ENCODE measurements around the gene BAZ2A.

The BAZ2A gene

GRCh38 chr12:56628671-56629458, 1.3 kb downstream of the BAZ2A start:
- Histone ChIP-seq H2BK15ac (ENCODE audit: low read length) (no peak overlapping the region), H3K4me2 (ENCODE audit: insufficient read depth, low read length, poor library complexity, severe bottlenecking) (peak overlapping the region; percentile 66), H3K4ac (ENCODE audit: low read length) (no peak overlapping the region), H3K79me1 (ENCODE audit: low read depth, low read length) (peaks cover 7% of the 10 kb centered on the region), H3K27me3 (ENCODE audit: control insufficient read depth in 3 of 3, insufficient read depth in 3 of 3, low read depth in 1 of 3, low read length in 3 of 3) (no peaks in the 10 kb centered on the region), H3K4me1 (ENCODE audit: control insufficient read depth in 2 of 2, insufficient read depth in 1 of 2, low read depth in 1 of 2, low read length in 2 of 2) (peaks cover 27 to 29% of the 10 kb centered on the region in 2 donors), H2BK5ac (ENCODE audit: low read length) (peak overlapping the region; percentile 97), H3K36me3 (replicated peaks in 1 of 2; ENCODE audit: control insufficient read depth in 2 of 2, insufficient read depth in 2 of 2, low read length in 2 of 2) (peaks cover 2 to 27% of the 10 kb centered on the region in 2 donors), H3K27ac (replicated peaks; ENCODE audit: low read length) (peak overlapping the region; percentile 64), H2AFZ (ENCODE audit: low read length) (peak overlapping the region; percentile 88), H3K23ac (ENCODE audit: low read depth, low read length, poor library complexity) (no peak overlapping the region), H2AK5ac (ENCODE audit: low read depth, low read length) (peak overlapping the region; percentile 16), H4K8ac (ENCODE audit: low read depth, low read length) (no peak overlapping the region), H3K18ac (ENCODE audit: low read length) (no peak overlapping the region), H3K4me3 (ENCODE audit: low read length in 2 of 2) (peak overlapping the region; percentile 89 to 99), H3K9ac (ENCODE audit: low read depth, low read length, poor library complexity) (peak overlapping the region; percentile 89), H3K9me3 (replicated peaks in 1 of 2; ENCODE audit: control insufficient read depth in 2 of 2, insufficient read depth in 1 of 2, low read depth in 1 of 2, low read length in 2 of 2) (no peaks in the 10 kb centered on the region), H2BK12ac (ENCODE audit: low read length) (no peak overlapping the region), H2BK120ac (ENCODE audit: low read depth, low read length) (no peak overlapping the region), H3K14ac (ENCODE audit: low read length) (no peak overlapping the region), H4K91ac (ENCODE audit: low read depth, low read length, poor library complexity) (no peak overlapping the region)
- WGBS, 2 donors (ENCODE audit: extremely low coverage in 2 of 2, insufficient read length in 2 of 2, insufficient replicate concordance in 1 of 2), result no CpG with 5 or more reads among the region's 18 CpGs
- DNase-seq (ENCODE audit: low spot score), result no peak

GRCh38 chr12:56626701-56627100, 3.4 kb downstream of the BAZ2A start:
- DNase-seq (ENCODE audit: low spot score), result no peak
- Histone ChIP-seq H3K79me1 (ENCODE audit: low read depth, low read length) (peaks cover 11% of the 10 kb centered on the region), H3K36me3 (replicated peaks in 1 of 2; ENCODE audit: control insufficient read depth in 2 of 2, insufficient read depth in 2 of 2, low read length in 2 of 2) (peaks cover 2 to 42% of the 10 kb centered on the region in 2 donors), H3K4ac (ENCODE audit: low read length) (no peak overlapping the region), H3K14ac (ENCODE audit: low read length) (no peak overlapping the region), H2BK15ac (ENCODE audit: low read length) (no peak overlapping the region), H4K91ac (ENCODE audit: low read depth, low read length, poor library complexity) (no peak overlapping the region), H4K8ac (ENCODE audit: low read depth, low read length) (no peak overlapping the region), H3K4me3 (ENCODE audit: low read length in 2 of 2) (no peak overlapping the region), H2AFZ (ENCODE audit: low read length) (no peak overlapping the region), H3K23ac (ENCODE audit: low read depth, low read length, poor library complexity) (no peak overlapping the region), H3K4me2 (ENCODE audit: insufficient read depth, low read length, poor library complexity, severe bottlenecking) (no peak overlapping the region), H2BK5ac (ENCODE audit: low read length) (no peak overlapping the region), H2BK12ac (ENCODE audit: low read length) (no peak overlapping the region), H3K9ac (ENCODE audit: low read depth, low read length, poor library complexity) (no peak overlapping the region), H3K27me3 (ENCODE audit: control insufficient read depth in 3 of 3, insufficient read depth in 3 of 3, low read depth in 1 of 3, low read length in 3 of 3) (no peaks in the 10 kb centered on the region), H2AK5ac (ENCODE audit: low read depth, low read length) (no peak overlapping the region), H2BK120ac (ENCODE audit: low read depth, low read length) (no peak overlapping the region), H3K18ac (ENCODE audit: low read length) (no peak overlapping the region), H3K4me1 (ENCODE audit: control insufficient read depth in 2 of 2, insufficient read depth in 1 of 2, low read depth in 1 of 2, low read length in 2 of 2) (peaks cover 8 to 13% of the 10 kb centered on the region in 2 donors), H3K9me3 (replicated peaks in 1 of 2; ENCODE audit: control insufficient read depth in 2 of 2, insufficient read depth in 1 of 2, low read depth in 1 of 2, low read length in 2 of 2) (no peaks in the 10 kb centered on the region), H3K27ac (replicated peaks; ENCODE audit: low read length) (no peak overlapping the region)

GRCh38 chr12:56622535-56622934, 7.6 kb downstream of the BAZ2A start:
- no peak overlapping the region for H3K4me2 ChIP-seq (ENCODE audit: insufficient read depth, low read length, poor library complexity, severe bottlenecking)
- peaks cover 2 to 81% of the 10 kb centered on the region in 2 donors for H3K36me3 ChIP-seq (replicated peaks in 1 of 2; ENCODE audit: control insufficient read depth in 2 of 2, insufficient read depth in 2 of 2, low read length in 2 of 2)
- H3K18ac ChIP-seq (ENCODE audit: low read length), result no peak overlapping the region
- H4K91ac ChIP-seq (ENCODE audit: low read depth, low read length, poor library complexity), result no peak overlapping the region
- no peak overlapping the region for H2AFZ ChIP-seq (ENCODE audit: low read length)
- H2AK5ac ChIP-seq (ENCODE audit: low read depth, low read length), result no peak overlapping the region
- no peak overlapping the region for H2BK12ac ChIP-seq (ENCODE audit: low read length)
- no peak for DNase-seq (ENCODE audit: low spot score)
- H3K4me3 ChIP-seq (ENCODE audit: low read length in 2 of 2), result no peak overlapping the region
- no peaks in the 10 kb centered on the region for H3K27me3 ChIP-seq (ENCODE audit: control insufficient read depth in 3 of 3, insufficient read depth in 3 of 3, low read depth in 1 of 3, low read length in 3 of 3)
- H3K4ac ChIP-seq (ENCODE audit: low read length), result no peak overlapping the region
- H2BK15ac ChIP-seq (ENCODE audit: low read length), result no peak overlapping the region
- no peak overlapping the region for H3K9ac ChIP-seq (ENCODE audit: low read depth, low read length, poor library complexity)
- no peak overlapping the region for H3K14ac ChIP-seq (ENCODE audit: low read length)
- no peak overlapping the region for H3K23ac ChIP-seq (ENCODE audit: low read depth, low read length, poor library complexity)
- H2BK5ac ChIP-seq (ENCODE audit: low read length), result no peak overlapping the region
- H3K9me3 ChIP-seq (replicated peaks in 1 of 2; ENCODE audit: control insufficient read depth in 2 of 2, insufficient read depth in 1 of 2, low read depth in 1 of 2, low read length in 2 of 2), result no peaks in the 10 kb centered on the region
- no peak overlapping the region for H3K27ac ChIP-seq (replicated peaks; ENCODE audit: low read length)
- no peak overlapping the region for H2BK120ac ChIP-seq (ENCODE audit: low read depth, low read length)
- peaks cover 7% of the 10 kb centered on the region for H3K79me1 ChIP-seq (ENCODE audit: low read depth, low read length)
- H3K4me1 ChIP-seq (ENCODE audit: control insufficient read depth in 2 of 2, insufficient read depth in 1 of 2, low read depth in 1 of 2, low read length in 2 of 2), result peaks cover 0 to 2% of the 10 kb centered on the region in 2 donors
- no peak overlapping the region for H4K8ac ChIP-seq (ENCODE audit: low read depth, low read length)
- WGBS, 2 donors (ENCODE audit: extremely low coverage in 2 of 2, insufficient read length in 2 of 2, insufficient replicate concordance in 1 of 2), result no CpG with 5 or more reads among the region's 1 CpG

- no peak overlapping the region for H2AFZ ChIP-seq (ENCODE audit: low read length)
- H3K18ac ChIP-seq (ENCODE audit: low read length), result no peak overlapping the region
- H3K9me3 ChIP-seq (replicated peaks in 1 of 2; ENCODE audit: control insufficient read depth in 2 of 2, insufficient read depth in 1 of 2, low read depth in 1 of 2, low read length in 2 of 2), result no peaks in the 10 kb centered on the region
- no peak overlapping the region for H2BK5ac ChIP-seq (ENCODE audit: low read length)
- no peak overlapping the region for H2BK12ac ChIP-seq (ENCODE audit: low read length)
- H3K36me3 ChIP-seq (replicated peaks in 1 of 2; ENCODE audit: control insufficient read depth in 2 of 2, insufficient read depth in 2 of 2, low read length in 2 of 2), result peaks cover 46 to 97% of the 10 kb centered on the region in 2 donors
- no peak overlapping the region for H2BK15ac ChIP-seq (ENCODE audit: low read length)
- no peak overlapping the region for H3K23ac ChIP-seq (ENCODE audit: low read depth, low read length, poor library complexity)
- H4K8ac ChIP-seq (ENCODE audit: low read depth, low read length), result no peak overlapping the region
- no peak overlapping the region for H4K91ac ChIP-seq (ENCODE audit: low read depth, low read length, poor library complexity)
- H3K14ac ChIP-seq (ENCODE audit: low read length), result no peak overlapping the region
- H3K9ac ChIP-seq (ENCODE audit: low read depth, low read length, poor library complexity), result no peak overlapping the region
- H3K27me3 ChIP-seq (ENCODE audit: control insufficient read depth in 3 of 3, insufficient read depth in 3 of 3, low read depth in 1 of 3, low read length in 3 of 3), result no peaks in the 10 kb centered on the region
- no peak overlapping the region for H3K27ac ChIP-seq (replicated peaks; ENCODE audit: low read length)
- no peaks in the 10 kb centered on the region for H3K4me1 ChIP-seq (ENCODE audit: control insufficient read depth in 2 of 2, insufficient read depth in 1 of 2, low read depth in 1 of 2, low read length in 2 of 2)
- H2AK5ac ChIP-seq (ENCODE audit: low read depth, low read length), result no peak overlapping the region
- no peak overlapping the region for H3K4me2 ChIP-seq (ENCODE audit: insufficient read depth, low read length, poor library complexity, severe bottlenecking)
- H3K79me1 ChIP-seq (ENCODE audit: low read depth, low read length), result peaks cover 4% of the 10 kb centered on the region
- no peak overlapping the region for H3K4ac ChIP-seq (ENCODE audit: low read length)
- H2BK120ac ChIP-seq (ENCODE audit: low read depth, low read length), result no peak overlapping the region
- no peak overlapping the region for H3K4me3 ChIP-seq (ENCODE audit: low read length in 2 of 2)
- no peak for DNase-seq (ENCODE audit: low spot score)
Observed at GRCh38 chr12:56616925-56617324, 13.2 kb downstream of the BAZ2A start.
